Dedifferentiated amniotic fluid mesenchymal stem cell (primary cell): ENCODE results near the gene AGPAT1.
"Not testable (repeated sequence)": the region's sequence is repeated elsewhere in the genome, so short reads cannot be mapped to it uniquely, and the experiment has no call there.

ENCODE experiments used
- DNase-seq: peaks from one replicate; pipeline ENCODE4 v3.0.0-alpha.2; 2016; ENCODE audit errors: extremely low spot score

The AGPAT1 gene

GRCh38 chr6:32148289-32149091, 27.4 kb downstream of the AGPAT1 start:
- DNase-seq, result no peak

DNA sequence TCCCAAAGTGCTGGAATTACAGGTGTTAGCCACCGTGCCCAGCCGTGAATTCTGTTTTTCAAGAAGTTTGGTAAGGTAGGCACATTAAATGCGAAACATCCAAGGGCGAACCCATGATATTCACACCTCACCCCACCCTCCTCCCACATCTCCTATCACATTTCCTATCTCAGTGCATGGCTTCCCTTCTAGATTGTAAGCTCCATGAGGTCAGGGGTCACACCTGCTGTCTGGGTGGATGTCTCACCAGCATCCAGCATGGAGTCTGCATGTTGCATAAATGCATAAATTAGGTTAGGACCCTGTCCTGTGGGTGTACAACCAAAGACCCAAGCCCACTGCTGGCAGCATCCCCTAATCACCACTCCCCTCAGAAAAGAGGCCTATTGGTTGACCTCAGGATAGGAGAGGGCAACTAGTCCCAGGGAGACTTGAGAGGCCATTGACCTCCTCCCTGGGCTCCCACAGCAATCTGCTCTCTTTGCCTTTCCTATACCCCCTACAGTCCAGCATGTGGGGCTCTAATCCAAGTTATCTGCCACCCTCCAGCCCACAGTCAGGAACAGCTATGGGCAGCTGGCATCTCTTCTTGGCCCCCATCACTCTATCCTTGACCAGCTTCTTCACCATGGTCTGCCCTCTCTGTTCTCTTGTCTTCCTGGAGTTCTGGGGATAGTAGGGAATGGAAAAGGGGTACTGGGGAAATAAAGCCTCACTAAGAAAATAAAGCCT, 28.3 kb downstream of the AGPAT1 start:
- DNase-seq, result no peak

- DNase-seq, result no peak
These were observed 29.2 kb downstream of the AGPAT1 start for GRCh38 chr6:32146687-32147086.

- DNase-seq, result no peak
These were observed 29.6 kb downstream of the AGPAT1 start for GRCh38 chr6:32146287-32146686.

DNA sequence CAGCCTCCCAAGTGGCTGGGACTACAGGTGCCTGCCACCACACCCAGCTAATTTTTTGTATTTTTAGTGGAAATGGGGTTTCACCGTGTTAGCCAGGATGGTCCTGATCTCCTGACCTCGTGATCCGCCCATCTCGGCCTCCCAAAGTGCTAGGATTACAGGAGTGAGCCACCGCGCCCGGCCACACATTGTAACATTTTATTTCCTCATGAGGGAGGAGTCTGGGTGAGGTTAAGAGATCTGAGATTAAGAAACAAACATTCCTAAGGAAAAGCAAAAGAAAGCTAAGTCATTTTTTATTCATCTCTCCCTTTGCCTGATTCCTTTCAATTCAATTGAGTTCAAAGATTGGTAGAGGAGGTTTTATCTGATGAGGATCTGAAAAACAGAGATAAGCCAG, 31.6 kb downstream of the AGPAT1 start:
- DNase-seq, result not testable (repeated sequence)

- DNase-seq, result no peak
These were observed 35.4 kb downstream of the AGPAT1 start for GRCh38 chr6:32140420-32141046.

- DNase-seq, result no peak
These were observed 36.3 kb downstream of the AGPAT1 start for GRCh38 chr6:32139590-32139989.

GRCh38 chr6:32137454-32137853, 38.4 kb downstream of the AGPAT1 start:
- DNase-seq, result no peak

DNA sequence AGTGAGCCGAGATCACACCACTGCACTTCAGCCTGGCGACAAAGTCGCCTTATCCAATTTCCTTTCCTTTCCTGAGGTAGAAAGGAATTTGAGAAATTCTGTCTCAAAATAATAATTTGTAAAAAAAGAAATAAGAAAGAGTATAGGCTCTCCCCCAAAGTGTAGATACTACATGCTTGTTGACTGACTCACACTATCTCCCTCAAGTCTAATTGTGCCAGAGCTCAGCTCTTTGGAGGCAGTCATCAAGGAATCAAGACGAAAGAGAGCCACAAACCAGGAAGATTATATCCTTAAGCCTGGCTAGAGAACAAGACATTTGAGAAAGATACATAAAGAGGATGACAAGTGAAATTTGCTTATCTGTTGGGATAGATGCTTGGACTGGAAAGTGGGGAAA, 42.1 kb downstream of the AGPAT1 start:
- no peak for DNase-seq

- DNase-seq, result no peak
These were observed 43.8 kb downstream of the AGPAT1 start for GRCh38 chr6:32132110-32132509.

- DNase-seq, result no peak
These were observed 44.4 kb downstream of the AGPAT1 start for GRCh38 chr6:32131439-32131948.

DNA sequence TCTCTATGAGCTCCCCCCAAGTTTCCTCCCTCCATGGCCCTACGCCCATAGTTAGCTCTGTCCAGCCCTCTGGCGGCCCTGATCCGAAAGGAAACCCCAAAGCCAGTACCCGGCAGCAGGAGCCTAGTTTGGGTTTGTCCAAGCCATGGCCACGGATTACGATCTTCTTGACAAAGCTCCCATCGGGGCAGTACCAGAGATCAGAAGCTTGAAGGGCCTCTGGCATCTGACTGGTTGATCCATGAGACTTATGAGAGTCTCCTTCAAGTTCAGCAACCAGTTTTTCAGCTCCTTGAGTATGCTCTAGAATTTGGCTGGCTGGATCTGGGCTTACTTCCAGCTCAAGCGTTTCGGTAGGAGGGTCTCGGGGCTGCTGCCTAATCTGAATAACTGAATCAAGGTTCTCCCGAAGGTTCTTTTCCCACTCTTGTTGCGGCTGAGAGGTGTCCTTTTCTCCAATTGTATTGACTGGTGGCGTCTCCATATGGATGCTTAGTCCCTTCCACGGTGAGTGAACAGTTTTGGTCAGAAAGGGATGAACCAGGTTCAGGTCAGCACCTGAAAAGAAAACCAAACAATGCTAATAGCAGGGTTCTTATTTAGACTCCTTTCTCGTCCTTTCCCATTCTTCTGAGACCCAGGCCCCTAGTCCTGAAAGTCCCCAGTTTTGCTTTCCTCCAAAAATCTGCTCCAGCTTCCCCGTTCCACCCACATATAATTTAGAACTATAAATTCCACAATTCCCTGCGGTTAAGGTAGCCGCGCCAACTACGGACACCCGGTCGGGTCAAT, 46.4 kb downstream of the AGPAT1 start:
- peak; percentile 45 for DNase-seq

- no peak for DNase-seq
These were observed 47.1 kb downstream of the AGPAT1 start for GRCh38 chr6:32128751-32129296.

- peak; percentile 100 for DNase-seq
These were observed 47.9 kb downstream of the AGPAT1 start, which contains the start of gene ATF6B for GRCh38 chr6:32127717-32128592. Gene ATF6B (minus strand): TSS chr6:32128246. CDS start chr6:32128207, 39 bp downstream.

GRCh38 chr6:32127409-32127716, 48.5 kb downstream of the AGPAT1 start:
- DNase-seq, result no peak

DNA sequence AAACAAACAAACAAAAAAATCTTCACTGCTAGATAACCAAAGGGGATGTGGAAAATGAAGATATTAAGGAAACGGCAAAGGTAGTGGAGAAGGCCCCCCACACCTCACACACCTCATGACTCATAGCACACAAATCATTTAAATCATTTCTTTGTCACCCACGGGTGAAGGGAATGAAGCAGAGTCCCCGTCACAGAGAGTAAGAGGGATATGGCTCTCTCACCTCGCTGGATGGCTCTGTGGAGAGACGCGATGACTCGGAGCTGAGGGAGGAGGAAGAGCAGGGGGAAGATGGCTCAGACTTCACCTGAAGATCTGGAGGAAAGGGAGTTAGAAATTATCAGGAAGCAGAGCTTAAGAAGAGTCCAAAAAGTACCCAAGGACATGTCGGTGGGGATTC, 49.0 kb downstream of the AGPAT1 start:
- DNase-seq, result no peak

- DNase-seq, result no peak
These were observed 52.2 kb downstream of the AGPAT1 start for GRCh38 chr6:32123681-32124080.

DNA sequence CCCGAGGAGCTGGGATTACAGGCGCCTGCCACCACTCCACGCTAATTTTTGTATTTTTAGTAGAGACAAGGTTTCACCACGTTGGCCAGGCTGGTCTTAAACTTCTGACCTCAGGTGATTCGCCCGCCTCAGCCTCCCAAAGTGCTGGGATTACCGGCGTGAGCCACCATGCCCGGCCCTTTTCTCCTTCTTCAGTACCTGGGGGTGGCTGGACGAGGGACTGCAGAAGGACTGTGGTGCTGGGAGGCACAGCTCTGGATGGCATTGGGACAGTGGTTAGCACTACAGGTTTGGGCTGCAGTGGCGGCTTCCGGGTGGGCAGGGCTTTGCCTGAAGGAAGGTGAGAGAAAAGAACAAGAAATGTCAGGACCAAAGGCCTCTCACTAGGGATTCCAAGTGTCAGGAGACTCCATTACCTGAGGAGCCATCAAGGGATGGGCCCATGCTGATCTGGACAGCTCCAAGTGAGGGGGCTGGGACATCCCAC, 55.3 kb downstream of the AGPAT1 start:
- no peak for DNase-seq

GRCh38 chr6:32118782-32119628, 56.9 kb downstream of the AGPAT1 start:
- DNase-seq, result peak; percentile 82
